SH-SY5Y (cell line): ENCODE measurements around the gene DYRK2.

ENCODE experiments used
- GATA2 ChIP-seq: IDR thresholded peaks from 2 replicates; pipeline ENCODE4 v1.6.1; 2011; ENCODE audit warnings: mild to moderate bottlenecking, low read depth, low read length
- GATA3 ChIP-seq: IDR thresholded peaks from 2 replicates; pipeline ENCODE4 v1.6.1; 2011; ENCODE audit warnings: low read depth, mild to moderate bottlenecking, low read length, moderate library complexity

DNA sequence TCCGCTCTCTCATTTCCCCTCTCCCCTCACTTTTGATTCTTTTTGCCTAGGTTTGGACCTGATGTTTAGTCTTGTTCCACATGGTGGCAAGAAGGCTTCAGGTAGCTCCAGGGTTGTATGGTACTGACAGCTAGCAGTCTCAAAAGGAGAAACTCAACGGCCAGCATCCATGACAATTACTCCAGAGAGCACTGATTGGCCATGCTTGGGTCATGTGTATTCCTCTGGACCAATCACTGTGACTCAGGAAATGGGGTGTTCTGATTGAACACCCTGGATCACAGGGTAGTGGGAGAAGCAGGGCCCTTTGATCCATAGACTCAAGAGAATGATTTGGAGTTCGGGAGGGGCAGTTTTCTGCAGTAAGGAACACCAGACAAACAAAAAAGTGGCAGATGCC is 45.3 kb downstream of the DYRK2 start:
- no peak for TF ChIP-seq GATA3
- TF ChIP-seq GATA2: no peak
